Vagina (tissue), 2 donors: ENCODE measurements around the gene LDLR. TPM values are rescaled to one million over a fixed set of nuclear protein-coding genes. Genes with fewer than 3 reads are reported as not detected.
"Not testable (repeated sequence)": the region's sequence is repeated elsewhere in the genome, so short reads cannot be mapped to it uniquely, and the experiment has no call there.

ENCODE experiments used
- DNase-seq, 2 donors: peaks; one replicate each; pipeline ENCODE4 v3.0.0-alpha.2; 2017; ENCODE audit errors: extremely low spot score in 2 of 2
- H3K27ac ChIP-seq: fragments of 200-600 bp; sonication (generic); one replicate; pipeline ENCODE4 v1.5.1; 2019
- H3K27me3 ChIP-seq: fragments of 200-600 bp; sonication (generic); one replicate; pipeline ENCODE4 v1.5.1; 2019
- H3K36me3 ChIP-seq, 2 donors: fragments of 200-600 bp; sonication (generic); one replicate each; pipeline ENCODE4 v1.5.1; 2017 to 2019
- H3K4me1 ChIP-seq: fragments of 200-600 bp; sonication (generic); one replicate; pipeline ENCODE4 v1.5.1; 2019
- H3K4me3 ChIP-seq, 2 donors: fragments of 200-600 bp; sonication (generic); 1 replicate in 1 of 2; 2 replicates in 1 of 2; pipeline ENCODE4 v1.5.1; 2016 to 2019
- H3K9me3 ChIP-seq: fragments of 200-600 bp; sonication (generic); one replicate; pipeline ENCODE4 v1.5.1; 2019
- POLR2A ChIP-seq, 2 donors: fragments of 450-650 bp; IDR thresholded peaks; one replicate each; pipeline ENCODE4 v1.6.1; 2017; ENCODE audit warnings: antibody characterized with exemption in 2 of 2, mild to moderate bottlenecking in 2 of 2, moderate library complexity in 2 of 2
- POLR2AphosphoS5 ChIP-seq, 2 donors: sonication (generic); formaldehyde crosslinking; IDR thresholded peaks; one replicate each; pipeline ENCODE4 v1.9.0; 2017; ENCODE audit warnings: antibody characterized with exemption in 2 of 2, mild to moderate bottlenecking in 2 of 2, low read depth in 1 of 2; ENCODE audit not compliant: insufficient read depth in 1 of 2
- intact Hi-C: fragments of 100-400 bp; cut with DNase I; formaldehyde crosslinking; loops from one replicate; pipeline ENCODE4 v1.15.1; 2023
- total RNA-seq: library from RNA; depleted of rRNA; stranded (reverse); fragments of >200 nt; gene quantifications from one replicate; pipeline ENCODE4 v1.2.3, GENCODE V29; 2016
- TF ChIP-seq, protein P1 (sequence below), 3 experiments: fragments of 450-650 bp in 2 of 3; fragments of 200-600 bp in 1 of 3; sonication (generic) in 1 of 3; IDR thresholded peaks; one replicate each; pipeline ENCODE4 v1.5.1; 2017 to 2019; ENCODE audit warnings: antibody characterized with exemption in 3 of 3, mild to moderate bottlenecking in 2 of 3, moderate library complexity in 2 of 3

The LDLR gene
- total RNA-seq, 1 donor from 2014 or later = 135 TPM

DNA sequence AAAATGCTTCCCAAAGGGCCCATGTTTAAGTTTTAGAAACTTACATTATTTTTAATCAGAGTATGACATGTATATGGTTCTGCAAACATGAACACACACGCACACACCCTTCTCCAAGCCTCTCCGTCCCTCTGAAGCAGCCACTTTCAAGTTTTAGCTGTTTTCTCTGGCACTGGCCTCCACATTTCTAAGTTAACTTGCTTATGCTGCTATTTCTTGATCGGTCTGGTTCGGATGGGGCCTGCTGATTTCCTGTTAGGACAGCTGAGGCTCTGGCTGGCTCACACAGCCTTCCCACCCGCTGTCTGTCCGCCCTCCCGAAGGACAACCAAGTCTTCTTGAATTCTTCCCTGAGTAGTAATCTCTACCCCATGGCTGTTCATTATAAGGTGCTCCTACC is 61.9 kb downstream of the LDLR start:
- H3K27me3 ChIP-seq = no peaks in the 10 kb centered on the region
- TF ChIP-seq, protein P1, sequence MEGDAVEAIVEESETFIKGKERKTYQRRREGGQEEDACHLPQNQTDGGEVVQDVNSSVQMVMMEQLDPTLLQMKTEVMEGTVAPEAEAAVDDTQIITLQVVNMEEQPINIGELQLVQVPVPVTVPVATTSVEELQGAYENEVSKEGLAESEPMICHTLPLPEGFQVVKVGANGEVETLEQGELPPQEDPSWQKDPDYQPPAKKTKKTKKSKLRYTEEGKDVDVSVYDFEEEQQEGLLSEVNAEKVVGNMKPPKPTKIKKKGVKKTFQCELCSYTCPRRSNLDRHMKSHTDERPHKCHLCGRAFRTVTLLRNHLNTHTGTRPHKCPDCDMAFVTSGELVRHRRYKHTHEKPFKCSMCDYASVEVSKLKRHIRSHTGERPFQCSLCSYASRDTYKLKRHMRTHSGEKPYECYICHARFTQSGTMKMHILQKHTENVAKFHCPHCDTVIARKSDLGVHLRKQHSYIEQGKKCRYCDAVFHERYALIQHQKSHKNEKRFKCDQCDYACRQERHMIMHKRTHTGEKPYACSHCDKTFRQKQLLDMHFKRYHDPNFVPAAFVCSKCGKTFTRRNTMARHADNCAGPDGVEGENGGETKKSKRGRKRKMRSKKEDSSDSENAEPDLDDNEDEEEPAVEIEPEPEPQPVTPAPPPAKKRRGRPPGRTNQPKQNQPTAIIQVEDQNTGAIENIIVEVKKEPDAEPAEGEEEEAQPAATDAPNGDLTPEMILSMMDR (IDR thresholded peaks at IDR 0.05) = no peak
- no peak for TF ChIP-seq POLR2A (IDR thresholded peaks at IDR 0.05)
- no peak for TF ChIP-seq POLR2AphosphoS5 (IDR thresholded peaks at IDR 0.05; ENCODE audit: insufficient read depth in 1 of 2, low read depth in 1 of 2)
- DNase-seq = no peak
- H3K36me3 ChIP-seq = no peaks in the 10 kb centered on the region
- H3K4me3 ChIP-seq = no peak overlapping the region
- intact Hi-C loops = no loop called here
- peaks cover 43% of the 10 kb centered on the region for H3K4me1 ChIP-seq
- H3K27ac ChIP-seq = peak overlapping the region; percentile 87
- no peaks in the 10 kb centered on the region for H3K9me3 ChIP-seq

DNA sequence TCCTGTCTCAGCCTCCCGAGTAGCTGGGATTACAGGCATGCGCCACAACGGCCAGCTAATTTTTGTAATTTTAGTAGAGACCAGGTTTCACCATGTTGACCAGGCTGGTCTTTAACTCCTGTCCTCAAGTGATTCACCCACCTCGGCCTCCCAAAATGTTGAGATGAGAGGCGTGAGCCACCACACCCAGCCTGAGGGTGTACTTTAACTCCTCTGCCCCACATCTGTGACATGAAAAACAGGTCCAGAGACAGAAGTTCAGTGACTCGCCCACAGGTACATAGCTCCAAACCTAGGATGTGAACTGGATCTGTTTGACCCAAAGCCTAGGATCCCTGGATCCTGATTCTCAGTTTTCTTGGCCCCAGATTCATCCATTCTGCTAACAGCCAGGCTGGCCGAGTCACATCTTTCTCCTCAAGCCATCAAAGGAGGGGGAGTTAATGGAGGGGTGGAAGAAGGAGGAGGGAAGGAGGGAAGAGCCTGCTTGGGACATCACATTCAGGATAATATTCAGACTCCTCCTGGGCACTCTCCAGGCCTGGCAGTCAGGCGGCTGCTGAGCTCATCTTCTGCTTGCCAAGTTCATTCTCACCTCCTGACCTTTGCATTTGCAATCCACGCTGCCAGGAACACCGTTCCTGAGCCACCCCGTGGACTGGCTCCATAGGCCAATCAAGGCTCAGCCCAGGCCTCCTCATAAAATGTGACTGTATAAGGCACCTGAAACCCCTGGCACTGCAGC is 63.2 kb downstream of the LDLR start:
- Histone ChIP-seq H3K27me3 (no peaks in the 10 kb centered on the region), H3K4me1 (peaks cover 50% of the 10 kb centered on the region), H3K9me3 (no peaks in the 10 kb centered on the region), H3K4me3 (no peak overlapping the region), H3K36me3 (no peaks in the 10 kb centered on the region), H3K27ac (peak overlapping the region; percentile 87)
- peak in 1 of 2 donors; percentile 95 for DNase-seq
- TF ChIP-seq POLR2AphosphoS5 (IDR thresholded peaks at IDR 0.05; ENCODE audit: insufficient read depth in 1 of 2, low read depth in 1 of 2) = peak; percentile 77 to 93
- TF ChIP-seq POLR2A (IDR thresholded peaks at IDR 0.05) = no peak
- intact Hi-C loops = no loop called here

DNA sequence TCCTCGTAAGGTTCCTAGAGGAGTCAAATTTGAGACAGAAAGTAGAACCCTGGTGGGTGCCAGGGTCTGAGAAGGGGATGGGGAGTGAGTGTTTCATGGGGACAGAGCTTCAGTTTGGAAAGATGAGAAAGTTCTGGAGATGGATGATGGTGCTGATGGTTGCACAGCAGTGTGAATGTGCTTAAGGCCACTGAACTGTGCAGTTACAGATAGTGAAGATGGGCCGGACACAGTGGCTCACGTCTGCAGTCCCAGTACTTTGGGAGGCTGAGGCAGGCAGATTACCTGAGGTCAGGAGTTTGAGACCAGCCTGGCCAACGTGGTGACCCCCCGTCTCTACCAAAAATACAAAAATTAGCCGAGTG is 65.4 kb downstream of the LDLR start:
- no peak for DNase-seq
- no peaks in the 10 kb centered on the region for H3K27me3 ChIP-seq
- TF ChIP-seq POLR2AphosphoS5 (IDR thresholded peaks at IDR 0.05; ENCODE audit: insufficient read depth in 1 of 2, low read depth in 1 of 2) = no peak
- TF ChIP-seq POLR2A (IDR thresholded peaks at IDR 0.05) = no peak
- H3K36me3 ChIP-seq = no peaks in the 10 kb centered on the region
- H3K9me3 ChIP-seq = no peaks in the 10 kb centered on the region
- peak overlapping the region; percentile 79 for H3K27ac ChIP-seq
- H3K4me3 ChIP-seq = no peak overlapping the region
- peaks cover 64% of the 10 kb centered on the region for H3K4me1 ChIP-seq
- intact Hi-C loops = loop anchor here (5.0 kb wide), 1 partner anchor 38 kb away; no protein-coding TSS in a partner anchor

- intact Hi-C loops = loop anchor here (5.0 kb wide), 1 partner anchor 37 kb away; no protein-coding TSS in a partner anchor
- H3K27ac ChIP-seq = peak within 1 kb of the TSS; percentile 79
- peaks cover 68% of the 10 kb centered on the region for H3K4me1 ChIP-seq
Measured at GRCh38 chr19:11155373-11156120, 66.3 kb downstream of the LDLR start, which contains the start of gene SPC24. Gene SPC24 (minus strand): TSS chr19:11155782. CDS start chr19:11155776, 6 bp downstream.

GRCh38 chr19:11159598-11160439 is 70.6 kb downstream of the LDLR start:
- no peak for DNase-seq
- intact Hi-C loops = loop anchor here (5.0 kb wide), 1 partner anchor 32 kb away; no protein-coding TSS in a partner anchor
- no peaks in the 10 kb centered on the region for H3K9me3 ChIP-seq
- no peak overlapping the region for H3K4me3 ChIP-seq
- H3K4me1 ChIP-seq = peaks cover 61% of the 10 kb centered on the region
- TF ChIP-seq, protein P1 (IDR thresholded peaks at IDR 0.05) = no peak
- peak in 1 of 2 donors; percentile 58 for TF ChIP-seq POLR2AphosphoS5 (IDR thresholded peaks at IDR 0.05; ENCODE audit: insufficient read depth in 1 of 2, low read depth in 1 of 2)
- H3K27me3 ChIP-seq = no peaks in the 10 kb centered on the region
- H3K36me3 ChIP-seq = no peaks in the 10 kb centered on the region
- peak overlapping the region; percentile 85 for H3K27ac ChIP-seq

More at GRCh38 chr19:11155373-11156120, 66.3 kb downstream of the LDLR start, which contains the start of gene SPC24:
- DNase-seq = peak in 1 of 2 donors; percentile 97
- H3K36me3 ChIP-seq = no peaks in the 10 kb centered on the region
- H3K9me3 ChIP-seq = no peaks in the 10 kb centered on the region
- H3K27me3 ChIP-seq = no peaks in the 10 kb centered on the region
- H3K4me3 ChIP-seq = peak within 1 kb of the TSS; percentile 51 to 61
- TF ChIP-seq POLR2AphosphoS5 (IDR thresholded peaks at IDR 0.05; ENCODE audit: insufficient read depth in 1 of 2, low read depth in 1 of 2) (peak; percentile 87 to 95), POLR2A (IDR thresholded peaks at IDR 0.05) (peak in 1 of 2 donors; percentile 29)
- TF ChIP-seq, protein P1 (IDR thresholded peaks at IDR 0.05) = no peak

- H3K9me3 ChIP-seq, intact Hi-C loops: not testable (repeated sequence)
Measured at GRCh38 chr19:11160440-11160768, 71.1 kb downstream of the LDLR start.

More at GRCh38 chr19:11160440-11160768, 71.1 kb downstream of the LDLR start:
- not testable (repeated sequence) for H3K27me3 ChIP-seq, H3K36me3 ChIP-seq, DNase-seq, H3K4me3 ChIP-seq
- Histone ChIP-seq H3K4me1 (peaks cover 59% of the 10 kb centered on the region), H3K27ac (peak overlapping the region; percentile 85)
